OCI-LY7 (cell line): Measurements from ENCODE around the gene GNG12.

Experiments used
- CTCF ChIP-seq: fragments of 200-600 bp; sonication (generic); conservative IDR thresholded peaks from 2 replicates; pipeline ENCODE4 v1.5.1; 2014; ENCODE audit warnings: mild to moderate bottlenecking, antibody characterized with exemption, low read length, moderate library complexity, mixed read lengths
- EZH2phosphoT487 ChIP-seq: fragments of 200-600 bp; sonication (generic); IDR thresholded peaks from 2 replicates; pipeline ENCODE4 v1.6.1; 2018; ENCODE audit warnings: low read depth, borderline replicate concordance, mild to moderate bottlenecking, mixed run types, antibody characterized with exemption, low read length, moderate library complexity, mixed read lengths

GRCh38 chr1:67835663-67836452 is 2.6 kb upstream of the GNG12 start:
- TF ChIP-seq EZH2phosphoT487 (no peak), CTCF (no peak)
